Caco-2 (cell line): ENCODE data around the gene RBM33. TPM values are rescaled to one million over a fixed set of nuclear protein-coding genes. Genes with fewer than 3 reads are reported as not detected.

ENCODE experiments used
- BruUV-seq: library from RNA; stranded (reverse); fragments of 400-500 nt; replicated peaks from 2 replicates; lab custom pipeline; 2021; lab: Mats Ljungman, UMichigan
- CTCF ChIA-PET: fragments of 300-600 bp; sonication (Branson Sonifier 250); formaldehyde crosslinking; loops from one replicate; lab custom pipeline; 2022; ENCODE audit warnings: antibody characterized with exemption; lab: Charles Lee
- POLR2A ChIA-PET: fragments of 300-600 bp; sonication (Branson Sonifier 250); formaldehyde crosslinking; loops from one replicate; lab custom pipeline; 2022; ENCODE audit warnings: antibody characterized with exemption; lab: Charles Lee
- DNase-seq, 2 experiments: peaks; one replicate each; pipeline versions ENCODE4 v3.0.0 to v3.0.0-alpha.2; 2020 to 2022
- H3K27me3 ChIP-seq: replicated peaks from 2 replicates; pipeline ENCODE4 v1.6.0; 2011; ENCODE audit warnings: low read length; ENCODE audit not compliant: control insufficient read depth, insufficient read depth
- H3K36me3 ChIP-seq: 2 replicates; pipeline ENCODE4 v1.5.1; 2011; ENCODE audit warnings: low read length; ENCODE audit not compliant: control insufficient read depth, insufficient read depth
- H3K4me1 ChIP-seq: fragments of 250-450 bp; sonication (Bioruptor Pico); 2 replicates; pipeline ENCODE4 v1.5.1; 2020; ENCODE audit warnings: mild to moderate bottlenecking
- H3K4me3 ChIP-seq: 2 replicates; pipeline ENCODE4 v1.5.1; 2011; ENCODE audit warnings: low read depth, mild to moderate bottlenecking, control low read depth, low read length
- H3K9me3 ChIP-seq: fragments of 250-450 bp; sonication (Bioruptor Pico); 2 replicates; pipeline ENCODE4 v1.5.1; 2020; ENCODE audit warnings: mild to moderate bottlenecking, moderate library complexity
- H3K27ac Mint-ChIP-seq: one replicate; pipeline ENCODE4 v1.8.0; 2022; ENCODE audit warnings: mixed read lengths; ENCODE audit not compliant: unreplicated experiment
- H3K27me3 Mint-ChIP-seq: one replicate; pipeline ENCODE4 v1.8.0; 2022; ENCODE audit warnings: mixed read lengths; ENCODE audit not compliant: insufficient read depth, unreplicated experiment
- H3K36me3 Mint-ChIP-seq: one replicate; pipeline ENCODE4 v1.8.0; 2022; ENCODE audit warnings: mild to moderate bottlenecking, mixed read lengths; ENCODE audit not compliant: insufficient read depth, unreplicated experiment
- H3K4me1 Mint-ChIP-seq: one replicate; pipeline ENCODE4 v1.8.0; 2022; ENCODE audit warnings: low read depth, mixed read lengths; ENCODE audit not compliant: unreplicated experiment
- H3K4me3 Mint-ChIP-seq: one replicate; pipeline ENCODE4 v1.8.0; 2022; ENCODE audit warnings: mild to moderate bottlenecking, moderate library complexity, mixed read lengths; ENCODE audit not compliant: unreplicated experiment
- H3K9me3 Mint-ChIP-seq: one replicate; pipeline ENCODE4 v1.8.0; 2022; ENCODE audit warnings: mixed read lengths; ENCODE audit not compliant: unreplicated experiment
- CTCF ChIP-seq, 2 experiments: fragments of 200-600 bp in 1 of 2; IDR thresholded peaks; 1 replicate in 1 of 2; 2 replicates in 1 of 2; pipeline versions ENCODE4 v1.5.1 to v1.8.0; 2011 to 2022; ENCODE audit warnings: antibody characterized with exemption in 1 of 2, control low read depth in 1 of 2, inconsistent platforms in 1 of 2, low read depth in 1 of 2, low read length in 1 of 2, mild to moderate bottlenecking in 1 of 2, moderate library complexity in 1 of 2; ENCODE audit not compliant: insufficient read depth in 1 of 2, severe bottlenecking in 1 of 2, unreplicated experiment in 1 of 2
- intact Hi-C: fragments of 100-400 bp; cut with micrococcal nuclease; formaldehyde crosslinking; loops from one replicate; pipeline ENCODE4 v1.10.0; 2022; ENCODE audit not compliant: unreplicated experiment
- total RNA-seq: library from RNA; stranded (reverse); gene quantifications from 2 replicates; pipeline ENCODE4 v1.2.3, GENCODE V29; 2022

RBM33 gene
- total RNA-seq, 1 experiment from 2014 or later: 82.8 TPM

GRCh38 chr7:155604504-155604997 is 39.9 kb upstream of the RBM33 start:
- no peaks in the 10 kb centered on the region for H3K9me3 Mint-ChIP-seq
- Histone ChIP-seq H3K36me3 (no peaks in the 10 kb centered on the region), H3K4me1 (no peaks in the 10 kb centered on the region), H3K27me3 (no peaks in the 10 kb centered on the region), H3K9me3 (no peaks in the 10 kb centered on the region), H3K4me3 (no peak overlapping the region)
- CTCF ChIA-PET: no interaction called here
- no peak overlapping the region for H3K27ac Mint-ChIP-seq
- H3K36me3 Mint-ChIP-seq: peaks cover under 1% of the 10 kb centered on the region
- H3K4me3 Mint-ChIP-seq: no peak overlapping the region
- no TSS peak for BruUV-seq
- no peaks in the 10 kb centered on the region for H3K4me1 Mint-ChIP-seq
- DNase-seq: no peak
- no peak for TF ChIP-seq CTCF (IDR thresholded peaks at IDR 0.05; ENCODE audit: insufficient read depth in 1 of 2, low read depth in 1 of 2, low read length in 1 of 2, severe bottlenecking in 1 of 2, unreplicated experiment in 1 of 2)
- intact Hi-C loops: no loop called here
- POLR2A ChIA-PET: interaction anchor here (0.9 kb wide), 1 partner anchor 14 kb away, joined by 3 read pairs; no protein-coding TSS in a partner anchor
- no peaks in the 10 kb centered on the region for H3K27me3 Mint-ChIP-seq

- DNase-seq: no peak
- POLR2A ChIA-PET: no interaction called here
- Mint-ChIP-seq H3K36me3 (peaks cover 4% of the 10 kb centered on the region), H3K27ac (no peak overlapping the region), H3K4me3 (no peak overlapping the region), H3K4me1 (peaks cover 6% of the 10 kb centered on the region), H3K27me3 (no peaks in the 10 kb centered on the region), H3K9me3 (no peaks in the 10 kb centered on the region)
- no peaks in the 10 kb centered on the region for H3K9me3 ChIP-seq
- CTCF ChIA-PET: no interaction called here
- no peak for TF ChIP-seq CTCF (IDR thresholded peaks at IDR 0.05; ENCODE audit: insufficient read depth in 1 of 2, low read depth in 1 of 2, low read length in 1 of 2, severe bottlenecking in 1 of 2, unreplicated experiment in 1 of 2)
- intact Hi-C loops: no loop called here
- H3K4me1 ChIP-seq: peaks cover 6% of the 10 kb centered on the region; the same call in 1 of the 2 replicates
- no peaks in the 10 kb centered on the region for H3K36me3 ChIP-seq
- H3K27me3 ChIP-seq: no peaks in the 10 kb centered on the region
- H3K4me3 ChIP-seq: no peak overlapping the region
- BruUV-seq: no TSS peak
Observed at GRCh38 chr7:155609185-155609584, 35.3 kb upstream of the RBM33 start.

GRCh38 chr7:155610633-155611193 is 33.7 kb upstream of the RBM33 start:
- BruUV-seq: no TSS peak
- DNase-seq: no peak
- CTCF ChIA-PET: no interaction called here

More at GRCh38 chr7:155610633-155611193, 33.7 kb upstream of the RBM33 start:
- H3K9me3 Mint-ChIP-seq: peaks cover 11% of the 10 kb centered on the region
- Histone ChIP-seq H3K27me3 (no peaks in the 10 kb centered on the region), H3K9me3 (no peaks in the 10 kb centered on the region), H3K36me3 (no peaks in the 10 kb centered on the region), H3K4me1 (peaks cover 6% of the 10 kb centered on the region; the same call in 1 of the 2 replicates), H3K4me3 (no peak overlapping the region)
- H3K36me3 Mint-ChIP-seq: peaks cover 16% of the 10 kb centered on the region
- no peak overlapping the region for H3K4me3 Mint-ChIP-seq
- H3K27me3 Mint-ChIP-seq: no peaks in the 10 kb centered on the region
- POLR2A ChIA-PET: no interaction called here
- H3K4me1 Mint-ChIP-seq: peaks cover 6% of the 10 kb centered on the region
- no peak overlapping the region for H3K27ac Mint-ChIP-seq
- no peak for TF ChIP-seq CTCF (IDR thresholded peaks at IDR 0.05; ENCODE audit: insufficient read depth in 1 of 2, low read depth in 1 of 2, low read length in 1 of 2, severe bottlenecking in 1 of 2, unreplicated experiment in 1 of 2)
- intact Hi-C loops: no loop called here
